Measurements from ENCODE around the gene PTPRCAP.
"Not testable (repeated sequence)": the region's sequence is repeated elsewhere in the genome, so short reads cannot be mapped to it uniquely, and the experiment has no call there.

Gene PTPRCAP

DNA sequence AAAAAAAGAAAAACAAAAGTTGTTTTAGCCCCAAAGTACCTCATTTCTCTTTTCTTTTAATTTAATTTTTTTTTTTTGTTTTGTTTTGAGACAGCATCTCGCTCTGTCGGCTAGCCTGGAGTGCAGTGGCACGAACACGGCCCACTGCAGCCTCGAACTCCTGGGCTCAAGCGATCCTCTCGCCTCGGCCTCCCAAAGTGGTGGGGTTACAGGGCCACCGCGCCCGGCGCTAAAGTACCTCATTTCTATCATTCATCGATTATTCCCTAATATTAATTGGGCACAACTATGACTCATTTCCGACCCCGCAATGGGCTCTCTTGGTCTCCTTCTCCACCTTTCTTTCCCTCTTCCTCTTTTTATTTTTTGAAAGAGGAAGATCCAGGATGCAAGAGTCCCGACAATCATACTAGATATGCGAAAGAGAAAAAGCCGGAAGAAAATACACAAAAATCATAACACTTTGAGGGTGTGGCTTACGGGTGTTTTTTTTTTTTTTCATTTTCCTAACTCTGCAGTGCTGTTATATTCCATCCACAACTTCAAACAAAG is 44.9 kb upstream of the PTPRCAP start:
- Histone ChIP-seq H3K27ac (peak overlapping the region; percentile 76 to 91), H3K4me3 (peak overlapping the region; percentile 78)
- DNase-seq (ENCODE audit: low spot score), result peak; percentile 58
- TF ChIP-seq, protein P1, sequence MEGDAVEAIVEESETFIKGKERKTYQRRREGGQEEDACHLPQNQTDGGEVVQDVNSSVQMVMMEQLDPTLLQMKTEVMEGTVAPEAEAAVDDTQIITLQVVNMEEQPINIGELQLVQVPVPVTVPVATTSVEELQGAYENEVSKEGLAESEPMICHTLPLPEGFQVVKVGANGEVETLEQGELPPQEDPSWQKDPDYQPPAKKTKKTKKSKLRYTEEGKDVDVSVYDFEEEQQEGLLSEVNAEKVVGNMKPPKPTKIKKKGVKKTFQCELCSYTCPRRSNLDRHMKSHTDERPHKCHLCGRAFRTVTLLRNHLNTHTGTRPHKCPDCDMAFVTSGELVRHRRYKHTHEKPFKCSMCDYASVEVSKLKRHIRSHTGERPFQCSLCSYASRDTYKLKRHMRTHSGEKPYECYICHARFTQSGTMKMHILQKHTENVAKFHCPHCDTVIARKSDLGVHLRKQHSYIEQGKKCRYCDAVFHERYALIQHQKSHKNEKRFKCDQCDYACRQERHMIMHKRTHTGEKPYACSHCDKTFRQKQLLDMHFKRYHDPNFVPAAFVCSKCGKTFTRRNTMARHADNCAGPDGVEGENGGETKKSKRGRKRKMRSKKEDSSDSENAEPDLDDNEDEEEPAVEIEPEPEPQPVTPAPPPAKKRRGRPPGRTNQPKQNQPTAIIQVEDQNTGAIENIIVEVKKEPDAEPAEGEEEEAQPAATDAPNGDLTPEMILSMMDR (IDR thresholded peaks at IDR 0.05), result no peak

DNA sequence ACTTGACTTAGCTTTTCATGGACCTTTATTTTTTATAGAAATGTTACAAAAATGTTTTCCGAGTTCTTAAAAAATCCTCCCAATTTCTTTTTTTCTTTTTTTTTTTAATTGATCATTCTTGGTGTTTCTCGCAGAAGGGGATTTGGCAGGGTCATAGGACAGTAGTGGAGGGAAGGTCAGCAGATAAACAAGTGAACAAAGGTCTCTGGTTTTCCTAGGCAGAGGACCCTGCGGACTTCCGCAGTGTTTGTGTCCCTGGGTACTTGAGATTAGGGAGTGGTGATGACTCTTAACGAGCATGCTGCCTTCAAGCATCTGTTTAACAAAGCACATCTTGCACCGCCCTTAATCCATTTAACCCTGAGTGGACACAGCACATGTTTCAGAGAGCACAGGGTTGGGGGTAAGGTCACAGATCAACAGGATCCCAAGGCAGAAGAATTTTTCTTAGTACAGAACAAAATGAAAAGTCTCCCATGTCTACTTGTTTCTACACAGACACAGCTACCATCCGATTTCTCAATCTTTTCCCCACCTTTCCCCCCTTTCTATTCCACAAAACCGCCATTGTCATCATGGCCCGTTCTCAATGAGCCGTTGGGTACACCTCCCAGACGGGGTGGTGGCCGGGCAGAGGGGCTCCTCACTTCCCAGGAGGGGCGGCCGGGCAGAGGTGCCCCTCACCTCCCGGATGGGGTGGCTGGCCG is 40.0 kb upstream of the PTPRCAP start:
- DNase-seq (ENCODE audit: low spot score); H3K27ac ChIP-seq; H3K4me3 ChIP-seq: not testable (repeated sequence)

DNA sequence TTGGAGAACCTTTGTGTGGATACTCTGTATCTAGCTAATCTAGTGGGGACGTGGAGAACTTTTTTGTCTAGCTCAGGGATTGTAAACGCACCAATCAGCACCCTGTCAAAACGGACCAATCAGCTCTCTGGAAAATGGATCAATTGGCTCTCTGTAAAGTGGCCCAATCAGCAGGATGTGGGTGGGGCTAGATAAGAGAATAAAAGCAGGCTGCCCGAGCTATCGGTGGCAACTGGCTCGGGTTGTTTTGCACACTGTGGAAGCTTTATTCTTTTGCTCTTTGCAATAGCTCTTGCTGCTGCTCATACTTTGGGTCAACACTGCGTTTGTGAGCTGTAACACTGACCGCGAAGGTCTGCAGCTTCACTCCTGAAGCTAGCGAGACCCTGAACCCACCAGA is 39.2 kb upstream of the PTPRCAP start:
- H3K27ac ChIP-seq; DNase-seq (ENCODE audit: low spot score): not testable (repeated sequence)

DNA sequence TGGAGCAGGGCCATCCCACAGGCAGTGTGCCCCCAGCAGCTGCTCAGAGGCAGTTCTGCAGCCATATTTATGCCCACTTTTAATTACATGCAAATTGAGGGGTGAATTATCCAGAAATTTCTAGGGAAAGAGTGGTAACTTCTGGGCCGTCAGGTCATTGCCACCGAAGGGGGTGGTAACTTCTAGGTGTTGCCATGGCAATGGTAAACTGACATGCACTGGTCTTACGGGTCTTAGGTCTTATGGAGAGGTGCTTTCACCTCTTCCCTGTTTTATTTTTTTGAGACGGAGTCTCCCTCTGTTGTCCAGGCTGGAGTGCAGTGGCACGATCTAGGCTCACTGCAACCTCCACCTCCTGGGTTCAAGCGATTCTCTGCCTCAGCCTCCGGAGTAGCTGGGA is 35.4 kb upstream of the PTPRCAP start:
- no peak overlapping the region for H3K27ac ChIP-seq
- DNase-seq (ENCODE audit: low spot score), result no peak
- TF ChIP-seq, protein P1 (IDR thresholded peaks at IDR 0.05), result no peak
- H3K4me3 ChIP-seq, result no peak overlapping the region

More for the DNA sequence above, 39.2 kb upstream of the PTPRCAP start:
- H3K4me3 ChIP-seq, result not testable (repeated sequence)

DNA sequence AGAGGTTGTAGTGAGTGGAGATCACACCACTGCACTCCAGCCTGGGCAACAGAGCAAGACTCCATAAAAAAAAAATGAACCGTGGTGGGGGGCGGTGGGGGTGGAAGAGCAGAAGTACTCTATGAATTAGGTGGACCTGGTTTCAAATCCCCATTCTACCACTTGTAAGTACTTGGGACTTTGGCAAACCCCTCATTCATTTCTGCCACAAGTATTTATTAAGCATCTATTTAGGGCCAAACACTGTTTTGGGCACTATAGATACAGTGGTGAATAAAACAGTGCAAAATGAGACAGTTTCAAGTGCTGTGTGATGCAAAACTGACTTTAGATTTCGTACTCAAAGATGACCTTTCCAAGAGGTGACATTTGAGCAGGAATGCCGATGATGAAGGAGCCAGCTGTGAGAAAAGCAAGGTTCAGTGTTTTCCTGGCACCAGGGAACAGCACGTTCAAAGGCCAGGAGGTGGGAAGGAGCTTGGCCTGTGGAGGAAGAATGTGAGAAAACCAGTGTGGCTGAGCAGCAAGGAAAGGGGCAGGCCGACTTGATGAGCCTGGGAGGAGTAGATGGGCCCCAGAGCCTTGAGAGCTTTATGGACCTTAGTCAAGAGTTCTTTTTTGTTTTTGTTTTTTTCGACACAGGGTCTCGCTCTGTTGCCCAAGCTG is 33.0 kb upstream of the PTPRCAP start:
- TF ChIP-seq, protein P1 (IDR thresholded peaks at IDR 0.05), result no peak
- Histone ChIP-seq H3K4me3 (no peak overlapping the region), H3K27ac (no peak overlapping the region)
- no peak for DNase-seq (ENCODE audit: low spot score)

DNA sequence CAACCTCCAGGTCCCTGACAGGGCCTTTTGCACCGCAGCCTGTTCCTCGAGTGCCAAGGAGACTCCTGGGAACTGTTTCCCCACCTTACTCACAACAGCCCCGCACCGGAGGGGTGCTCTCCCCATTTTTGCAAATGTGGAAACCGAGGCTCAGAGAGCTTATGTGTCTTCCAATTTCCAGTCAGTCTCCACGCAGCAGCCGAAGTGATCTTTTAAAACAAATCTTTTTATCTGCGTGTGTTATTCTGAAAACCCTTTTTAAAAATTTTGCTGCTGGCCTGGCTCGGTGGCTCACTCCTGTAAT is 32.0 kb upstream of the PTPRCAP start:
- DNase-seq (ENCODE audit: low spot score), result no peak
- H3K4me3 ChIP-seq, result peak overlapping the region; percentile 93
- TF ChIP-seq, protein P1 (IDR thresholded peaks at IDR 0.05), result no peak
- H3K27ac ChIP-seq, result peak overlapping the region; percentile 77 to 91

DNA sequence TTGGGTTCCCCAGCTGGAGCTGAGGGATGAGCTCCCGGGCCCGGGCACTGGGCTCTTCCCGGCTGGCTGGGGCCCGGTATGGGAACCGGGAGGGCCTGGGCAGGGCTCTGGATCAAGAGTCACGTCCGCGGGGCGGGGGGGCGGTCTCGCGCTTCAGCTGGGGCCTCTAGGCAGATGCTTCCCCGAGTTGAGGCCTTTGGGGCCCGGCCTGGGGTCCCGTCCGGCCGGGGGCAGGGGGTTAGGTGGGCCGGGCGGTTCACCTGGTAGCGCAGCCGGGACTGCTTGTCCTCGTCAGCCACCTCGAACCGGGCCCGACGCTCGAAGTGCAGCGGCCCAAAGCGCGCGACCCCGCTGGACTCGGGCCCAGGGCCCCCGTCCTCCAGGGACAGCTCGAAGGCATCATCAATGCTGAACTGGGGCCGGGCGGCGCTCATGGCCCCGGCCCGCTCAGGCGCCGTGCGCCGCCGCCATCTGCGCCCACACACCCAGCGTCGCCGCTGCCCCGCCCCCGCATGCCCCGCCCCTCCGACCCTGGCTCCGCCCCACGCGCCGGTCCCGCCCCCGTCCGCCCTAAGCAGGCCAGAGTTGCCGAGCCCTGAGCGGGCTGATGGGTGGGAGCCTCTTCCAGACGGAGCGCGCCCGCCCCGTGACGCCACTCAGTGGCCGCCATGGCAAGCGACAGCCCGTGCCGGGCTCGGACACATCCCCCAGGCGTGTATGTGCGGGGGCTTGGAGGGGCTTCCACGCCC is 31.5 kb upstream of the PTPRCAP start, which contains the start of gene TMEM134:
Gene TMEM134 (minus strand): TSS at position 493 of the 749 bp plus-strand sequence. CDS start 59 bp downstream, at position 434.
- peak within 1 kb of the TSS; percentile 93 for H3K4me3 ChIP-seq
- DNase-seq (ENCODE audit: low spot score), result peak; percentile 96
- TF ChIP-seq, protein P1 (IDR thresholded peaks at IDR 0.05), result no peak
- H3K27ac ChIP-seq, result peak within 1 kb of the TSS; percentile 77 to 91

Measured in coronary artery (tissue), 2 donors.